H1 (cell line): ENCODE data around the gene CPPED1. TPM values are rescaled to one million over a fixed set of nuclear protein-coding genes. Genes with fewer than 3 reads are reported as not detected.

Experiments
- RNF2 ChIP-seq: fragments of 200-900, 300-1000 bp; sonication (generic); IDR thresholded peaks from 2 replicates; pipeline ENCODE4 v1.7.1; 2016; ENCODE audit warnings: borderline replicate concordance, low read depth, mild to moderate bottlenecking, antibody characterized with exemption, low read length; ENCODE audit not compliant: poor library complexity, severe bottlenecking; ENCODE audit errors: missing control alignments
- SIRT6 ChIP-seq: IDR thresholded peaks from one replicate; pipeline ENCODE4 v1.7.1; 2012; ENCODE audit warnings: low read length, inconsistent platforms
- polyA plus RNA-seq, 7 experiments: library from polyadenylated mRNA; depleted of rRNA in 3 of 7; stranded (reverse) in 5 of 7; unstranded in 2 of 7; fragments of >200 nt in 5 of 7; fragments of 200-250 nt in 2 of 7; gene quantifications; 1 replicate in 5 of 7; 2 replicates in 1 of 7; 4 replicates in 1 of 7; pipeline versions ENCODE4 v1.2.1 to v1.2.3, GENCODE V29; 2011 to 2013; ENCODE audit warnings: missing spikeins in 2 of 7, mixed read lengths in 2 of 7
- total RNA-seq: library from RNA; stranded (reverse); fragmentation: NEBNext Ultra II Directional; extraction: Animal tissue kit (Norgen Biotek cat#: 25700); gene quantifications from 2 replicates; pipeline ENCODE4 v1.2.1, GENCODE V29; 2021

The CPPED1 gene
- total and polyA plus RNA-seq, 2 of the 8 experiments (the other 6 are each of a cell fraction or from before 2014, with no cell fraction given) = 3.5 to 11.2 TPM

DNA sequence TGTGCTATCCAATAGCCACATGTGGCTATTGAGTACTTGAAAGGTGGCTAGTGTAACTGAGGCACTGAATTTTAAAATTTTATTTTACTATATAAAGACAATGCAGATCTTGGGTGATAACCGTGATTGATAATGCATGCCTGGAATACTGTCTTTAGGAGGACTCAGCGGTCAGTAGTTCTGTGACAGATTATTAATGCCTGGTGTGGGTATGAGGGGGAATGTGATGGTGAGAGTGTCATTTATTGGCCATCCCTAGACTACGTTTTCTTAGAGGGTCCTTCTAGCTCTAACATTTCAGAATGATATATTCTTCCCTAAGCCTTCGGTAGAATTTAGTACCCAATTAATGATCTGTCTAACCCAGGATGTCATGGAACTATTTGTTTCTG, 157.6 kb downstream of the CPPED1 start (continued):
- TF ChIP-seq SIRT6 = no peak
- TF ChIP-seq RNF2 = no peak
- TF ChIP-seq, all 59 proteins: peak for 0
